K562 (cell line): ENCODE results near the gene VCAN. TPM values are rescaled to one million over a fixed set of nuclear protein-coding genes. Genes with fewer than 3 reads are reported as not detected.

Source experiments
- ATAC-seq: fragments of 200-7000 bp; cut with Tn5 transposase; 3 replicates; pipeline ENCODE4 v1.9.1; 2020; ENCODE audit warnings: moderate library complexity
- BruUV-seq: library from RNA; stranded (reverse); fragments of 400-500 nt; replicated peaks from 2 replicates; lab custom pipeline; 2021; lab: Mats Ljungman, UMichigan
- CTCF ChIA-PET: fragments of 300-600 bp; formaldehyde crosslinking; extraction: SDS; loops from one replicate; lab custom pipeline; 2021; ENCODE audit warnings: low intra/inter-chr PET ratio; lab: Yijun Ruan, JAX
- POLR2A ChIA-PET: fragments of 300-600, 350-650 bp; sonication (Branson Sonifier 250); formaldehyde crosslinking; extraction: SDS; loops from one replicate; lab custom pipeline; 2021; ENCODE audit warnings: antibody characterized with exemption, inconsistent platforms; lab: Yijun Ruan, JAX
- DNase-seq, 4 experiments: peaks; one replicate each; pipeline versions ENCODE4 v3.0.0 to v3.0.0-alpha.2; 2011 to 2018; ENCODE audit warnings: low spot score in 3 of 4, mixed read lengths in 3 of 4; ENCODE audit errors: extremely low read depth in 1 of 4
- FAIRE-seq: peaks from 2 replicates; lab custom pipeline; 2011; peaks lifted over from hg19 to GRCh38; lab: Jason Lieb, UNC
- H2AFZ ChIP-seq: 2 replicates; pipeline ENCODE4 v1.6.0; 2011; ENCODE audit warnings: low read depth, low read length, control low read depth, inconsistent platforms
- H3K27ac ChIP-seq: fragments of 200-600 bp; 3 replicates; pipeline ENCODE4 v1.8.0; 2011; ENCODE audit warnings: low read depth, mild to moderate bottlenecking, control low read depth, inconsistent platforms, low read length, moderate library complexity, mixed read lengths; ENCODE audit errors: extremely low read depth
- H3K27me3 ChIP-seq, 2 experiments: fragments of 300-600 bp in 1 of 2; 2 replicates in 1 of 2; 3 replicates in 1 of 2; pipeline versions ENCODE4 v1.6.0 to v1.8.0; 2011; ENCODE audit warnings: inconsistent platforms in 2 of 2, low read length in 2 of 2, mild to moderate bottlenecking in 1 of 2, mixed read lengths in 1 of 2, moderate library complexity in 1 of 2; ENCODE audit not compliant: control insufficient read depth in 2 of 2, insufficient read depth in 2 of 2
- H3K36me3 ChIP-seq: fragments of 300-600 bp; 3 replicates; pipeline ENCODE4 v1.8.0; 2011; ENCODE audit warnings: mild to moderate bottlenecking, low read length, inconsistent platforms; ENCODE audit not compliant: control insufficient read depth, insufficient read depth
- H3K4me1 ChIP-seq, 2 experiments: fragments of 200-600 bp in 1 of 2; replicated peaks in 1 of 2; 2 replicates in 1 of 2; 3 replicates in 1 of 2; pipeline versions ENCODE4 v1.5.1 to v1.8.0; 2011; ENCODE audit warnings: inconsistent platforms in 2 of 2, low read length in 2 of 2, mild to moderate bottlenecking in 1 of 2, mixed read lengths in 1 of 2, moderate library complexity in 1 of 2; ENCODE audit not compliant: control insufficient read depth in 2 of 2, insufficient read depth in 2 of 2
- H3K4me2 ChIP-seq: 2 replicates; pipeline ENCODE4 v1.6.1; 2011; ENCODE audit warnings: low read length, control low read depth, inconsistent platforms, mixed read lengths; ENCODE audit not compliant: insufficient read depth
- H3K4me3 ChIP-seq: fragments of 200-600 bp; sonication (generic), shearing (Covaris generic); 2 replicates; pipeline ENCODE4 v1.5.1; 2016; ENCODE audit warnings: control low read depth, inconsistent platforms
- H3K79me2 ChIP-seq: fragments of 200-600 bp; 3 replicates; pipeline ENCODE4 v1.8.0; 2011; ENCODE audit warnings: low read length, inconsistent platforms; ENCODE audit not compliant: control insufficient read depth, insufficient read depth
- H3K9ac ChIP-seq, 2 experiments: 2 replicates each; pipeline versions ENCODE4 v1.6.0 to v1.6.1; 2011; ENCODE audit warnings: low read depth in 2 of 2, low read length in 2 of 2, control low read depth in 1 of 2, inconsistent platforms in 1 of 2, mild to moderate bottlenecking in 1 of 2, mixed read lengths in 1 of 2; ENCODE audit not compliant: insufficient read depth in 1 of 2
- H3K9me1 ChIP-seq: one replicate; pipeline ENCODE4 v1.6.0; 2011; ENCODE audit warnings: inconsistent platforms, mild to moderate bottlenecking, low read length, moderate library complexity; ENCODE audit not compliant: control insufficient read depth, insufficient read depth
- H3K9me3 ChIP-seq: replicated peaks from 2 replicates; pipeline ENCODE4 v1.5.1; 2011; ENCODE audit warnings: low read depth, low read length, inconsistent platforms; ENCODE audit not compliant: control insufficient read depth, insufficient read depth
- H4K20me1 ChIP-seq: replicated peaks from 2 replicates; pipeline ENCODE4 v1.6.1; 2011; ENCODE audit warnings: low read length, inconsistent platforms, mixed read lengths; ENCODE audit not compliant: control insufficient read depth, insufficient read depth
- ATF7 ChIP-seq: fragments of 450-650 bp; IDR thresholded peaks from 2 replicates; pipeline ENCODE4 v1.7.1; 2014; ENCODE audit warnings: mild to moderate bottlenecking, moderate library complexity
- BCLAF1 ChIP-seq, 2 experiments: fragments of 450-650 bp in 1 of 2; IDR thresholded peaks; 2 replicates each; pipeline ENCODE4 v1.6.1; 2011 to 2017; ENCODE audit warnings: low read depth in 2 of 2, antibody characterized with exemption in 1 of 2, borderline replicate concordance in 1 of 2, low read length in 1 of 2, mild to moderate bottlenecking in 1 of 2, mixed read lengths in 1 of 2; ENCODE audit not compliant: control insufficient read depth in 1 of 2
- CTCF ChIP-seq, 3 experiments: IDR thresholded peaks in 2 of 3; conservative IDR thresholded peaks in 1 of 3; 2 replicates each; pipeline ENCODE4 v1.5.1; 2011 to 2012; ENCODE audit warnings: low read length in 3 of 3, mild to moderate bottlenecking in 3 of 3, control low read depth in 2 of 3, improper control_type of control experiment in 1 of 3, inconsistent platforms in 1 of 3, low read depth in 1 of 3, mixed read lengths in 1 of 3, moderate library complexity in 1 of 3; ENCODE audit not compliant: insufficient read depth in 2 of 3
- DPF2 ChIP-seq: fragments of 450-650 bp; IDR thresholded peaks from 2 replicates; pipeline ENCODE4 v1.6.1; 2016
- E2F6 ChIP-seq, 2 experiments: IDR thresholded peaks; 2 replicates each; pipeline ENCODE4 v1.6.1; 2011; ENCODE audit warnings: borderline replicate concordance in 1 of 2, control low read depth in 1 of 2, low read depth in 1 of 2, low read length in 1 of 2, mild to moderate bottlenecking in 1 of 2, mixed read lengths in 1 of 2, moderate library complexity in 1 of 2; ENCODE audit not compliant: insufficient read depth in 1 of 2, insufficient read length in 1 of 2, poor library complexity in 1 of 2, severe bottlenecking in 1 of 2; ENCODE audit errors: extremely low read depth in 1 of 2
- ELF1 ChIP-seq: fragments of 200-800 bp; sonication (Bioruptor generic); IDR thresholded peaks from 2 replicates; pipeline ENCODE4 v1.6.1; 2016; ENCODE audit warnings: missing genetic modification characterization, missing compliant biosample characterization
- MAZ ChIP-seq, 2 experiments: fragments of 450-650 bp in 1 of 2; sonication (generic) in 1 of 2; formaldehyde crosslinking; IDR thresholded peaks in 1 of 2; conservative IDR thresholded peaks in 1 of 2; 2 replicates each; pipeline versions ENCODE4 v1.4.0 to v1.5.0; 2020; ENCODE audit warnings: mild to moderate bottlenecking in 1 of 2, missing genetic modification reagents in 1 of 2
- NFE2L1 ChIP-seq: fragments of 450-650 bp; IDR thresholded peaks from 2 replicates; pipeline ENCODE4 v1.6.1; 2016; ENCODE audit warnings: missing genetic modification characterization, low read depth, mild to moderate bottlenecking, missing compliant biosample characterization, moderate library complexity, borderline replicate concordance
- NRF1 ChIP-seq, 2 experiments: fragments of 450-650 bp; IDR thresholded peaks in 1 of 2; conservative IDR thresholded peaks in 1 of 2; 2 replicates each; pipeline ENCODE4 v1.6.1; 2014; ENCODE audit warnings: mild to moderate bottlenecking in 2 of 2
- SMAD4 ChIP-seq: fragments of 250-450 bp; sonication (Bioruptor Pico); conservative IDR thresholded peaks from 2 replicates; pipeline ENCODE4 v1.8.0; 2021; ENCODE audit warnings: inconsistent platforms, mild to moderate bottlenecking, moderate library complexity
- ZBTB7A ChIP-seq: IDR thresholded peaks from 2 replicates; pipeline ENCODE4 v1.6.1; 2011; ENCODE audit warnings: low read depth, mild to moderate bottlenecking, low read length, moderate library complexity, borderline replicate concordance; ENCODE audit not compliant: control insufficient read depth
- WGBS: fragments of 100-300 bp; shearing (Covaris generic); methylation state at CpG from one replicate; pipeline ENCODE4 v1.1.6; 2016; ENCODE audit warnings: low coverage, mixed read lengths; ENCODE audit not compliant: insufficient coverage; ENCODE audit errors: missing lambda C conversion rate; 5-methylcytosine and 5-hydroxymethylcytosine counted together
- in situ Hi-C: fragments of 300-500 bp; cut with MboI; formaldehyde crosslinking; loops from 4 replicates; pipeline ENCODE4 v1.15.0; 2018; ENCODE audit warnings: inconsistent platforms, mixed read lengths
- intact Hi-C: fragments of 100-400 bp; cut with micrococcal nuclease; formaldehyde crosslinking; loops from 2 replicates; pipeline ENCODE4 v1.14.2; 2022
- polyA plus RNA-seq, 8 experiments: library from polyadenylated mRNA; depleted of rRNA in 4 of 8; stranded (reverse) in 5 of 8; unstranded in 3 of 8; fragments of >200 nt; fragmentation: Nextera tagmentation in 2 of 8; fragmentation: Illumina TruSeq in 1 of 8; extraction: Ambion mirVana in 2 of 8; extraction: Trizol in 1 of 8; gene quantifications; 2 replicates each; pipeline versions ENCODE4 v1.2.1 to v1.2.3, GENCODE V29; 2011 to 2014; ENCODE audit warnings: inconsistent platforms in 1 of 8, missing spikeins in 1 of 8
- total RNA-seq, 7 experiments: library from RNA; depleted of rRNA in 6 of 7; stranded (reverse); fragments of >200 nt in 6 of 7; fragmentation: Illumina TruSeq in 2 of 7; extraction: Trizol in 2 of 7; gene quantifications; 2 replicates each; pipeline versions ENCODE4 v1.2.1 to v1.2.3, GENCODE V29; 2011 to 2021; ENCODE audit warnings: low replicate concordance in 1 of 7

Gene VCAN
- total and polyA plus RNA-seq, 9 of the 15 experiments (the other 6 are each of a cell fraction or from before 2014, with no cell fraction given): 0.01 to 0.33 (median 0.05) TPM

GRCh38 chr5:83474161-83474796 lies 2.7 kb downstream of the VCAN start:
- POLR2A ChIA-PET: interaction anchor here (0.7 kb wide), 2 partner anchors 94 to 646 kb away, joined by 3 read pairs; no protein-coding TSS in a partner anchor
- Histone ChIP-seq H3K9me1 (no peaks in the 10 kb centered on the region), H3K36me3 (no peaks in the 10 kb centered on the region), H4K20me1 (no peaks in the 10 kb centered on the region), H3K79me2 (no peaks in the 10 kb centered on the region), H2AFZ (peak overlapping the region; percentile 98), H3K4me2 (peak overlapping the region; percentile 84), H3K27ac (peak overlapping the region; percentile 53; the same call in 1 of the 3 replicates), H3K4me1 (peaks cover 5 to 36% of the 10 kb centered on the region in 2 experiments; a peak in 3 of 5 replicates), H3K27me3 (peaks cover 11 to 25% of the 10 kb centered on the region in 2 experiments; a peak in 4 of 5 replicates), H3K9me3 (no peaks in the 10 kb centered on the region), H3K4me3 (peak overlapping the region; percentile 40), H3K9ac (peak overlapping the region; percentile 24 to 88)
- in situ Hi-C loops (loop anchor here (10.0 kb wide), 1 partner anchor 1119 kb away; no protein-coding TSS in a partner anchor), intact Hi-C loops (loop anchor here (1.0 to 5.0 kb wide), 3 partner anchors 42 to 1123 kb away; no protein-coding TSS in a partner anchor)
- peak; percentile 94 for ATAC-seq
- DNase-seq: peak; percentile 73 to 81 (median 80)
- peak; percentile 19 for FAIRE-seq
- CTCF ChIA-PET: no interaction called here
- under 1% methylated on average over 34 of the region's 46 CpGs for WGBS
- no TSS peak for BruUV-seq
- no peak for TF ChIP-seq NFE2L1
- peak; percentile 87 to 94 for TF ChIP-seq E2F6 (IDR thresholded peaks at IDR 0.05; ENCODE audit: borderline replicate concordance in 1 of 2, extremely low read depth in 1 of 2, insufficient read depth in 1 of 2, insufficient read length in 1 of 2, low read depth in 1 of 2, low read length in 1 of 2, poor library complexity in 1 of 2, severe bottlenecking in 1 of 2)
- peak; percentile 78 to 98 for TF ChIP-seq MAZ (CRISPR knock-in tag; conservative IDR thresholded peaks at IDR 0.05 in 1 of 2, IDR thresholded peaks at IDR 0.05 in 1 of 2)
- TF ChIP-seq SMAD4: peak; percentile 59
- 0 out of 6 replicates have a peak, but pooled peaks of 1 of the 3 experiments have one; percentile 5 for TF ChIP-seq CTCF (IDR thresholded peaks at IDR 0.05 in 2 of 3, conservative IDR thresholded peaks at IDR 0.05 in 1 of 3; ENCODE audit: insufficient read depth in 2 of 3, low read depth in 1 of 3, low read length in 3 of 3)
- 0 out of 2 replicates have a peak, but pooled peaks have one; percentile 32 for TF ChIP-seq DPF2
- peak; percentile 78 to 81 for TF ChIP-seq NRF1 (conservative IDR thresholded peaks at IDR 0.05 in 1 of 2, IDR thresholded peaks at IDR 0.05 in 1 of 2)
- peak; percentile 64 for TF ChIP-seq ZBTB7A
- TF ChIP-seq ATF7: 0 out of 2 replicates have a peak, but pooled peaks have one; percentile 10
- no peak for TF ChIP-seq BCLAF1 (IDR thresholded peaks at IDR 0.05; ENCODE audit: borderline replicate concordance in 1 of 2, control insufficient read depth in 1 of 2, low read depth in 2 of 2, low read length in 1 of 2)
- peak; percentile 32; the same call in 1 of the 2 replicates for TF ChIP-seq ELF1 (tag)
